WI38 (cell line): Measurements from ENCODE around the gene DNM3.

Source experiments
- H3K4me3 ChIP-seq: 2 replicates; pipeline ENCODE4 v1.5.1; 2011; ENCODE audit warnings: low read depth, mild to moderate bottlenecking, control low read depth, low read length
- CTCF ChIP-seq: IDR thresholded peaks from 2 replicates; pipeline ENCODE4 v1.5.1; 2012; ENCODE audit warnings: low read depth, mild to moderate bottlenecking, control low read depth, low read length

Gene DNM3

GRCh38 chr1:172335377-172335776 lies 494.1 kb downstream of the DNM3 start:
- TF ChIP-seq CTCF, result no peak
- H3K4me3 ChIP-seq, result no peak overlapping the region

GRCh38 chr1:172338295-172338735 lies 497.0 kb downstream of the DNM3 start:
- no peak for TF ChIP-seq CTCF
- no peak overlapping the region for H3K4me3 ChIP-seq

- TF ChIP-seq CTCF, result no peak
- H3K4me3 ChIP-seq, result no peak overlapping the region
Observed at GRCh38 chr1:172339842-172340241, 498.5 kb downstream of the DNM3 start.

- TF ChIP-seq CTCF, result no peak
- H3K4me3 ChIP-seq, result no peak overlapping the region
Observed at GRCh38 chr1:172340520-172340919, 499.2 kb downstream of the DNM3 start.

- no peak overlapping the region for H3K4me3 ChIP-seq
- no peak for TF ChIP-seq CTCF
Observed at GRCh38 chr1:172341697-172342096, 500.4 kb downstream of the DNM3 start.

- TF ChIP-seq CTCF, result no peak
- H3K4me3 ChIP-seq, result no peak overlapping the region
Observed at GRCh38 chr1:172342584-172343239, 501.4 kb downstream of the DNM3 start.

GRCh38 chr1:172343240-172344160 lies 502.2 kb downstream of the DNM3 start:
- TF ChIP-seq CTCF, result no peak
- peak overlapping the region; percentile 31 for H3K4me3 ChIP-seq
